Measurements from ENCODE around the gene SH2D3C. TPM values are rescaled to one million over a fixed set of nuclear protein-coding genes. Genes with fewer than 3 reads are reported as not detected.

The SH2D3C gene
- total RNA-seq, 1 donor: 0.18 TPM

- TF ChIP-seq, protein P1, sequence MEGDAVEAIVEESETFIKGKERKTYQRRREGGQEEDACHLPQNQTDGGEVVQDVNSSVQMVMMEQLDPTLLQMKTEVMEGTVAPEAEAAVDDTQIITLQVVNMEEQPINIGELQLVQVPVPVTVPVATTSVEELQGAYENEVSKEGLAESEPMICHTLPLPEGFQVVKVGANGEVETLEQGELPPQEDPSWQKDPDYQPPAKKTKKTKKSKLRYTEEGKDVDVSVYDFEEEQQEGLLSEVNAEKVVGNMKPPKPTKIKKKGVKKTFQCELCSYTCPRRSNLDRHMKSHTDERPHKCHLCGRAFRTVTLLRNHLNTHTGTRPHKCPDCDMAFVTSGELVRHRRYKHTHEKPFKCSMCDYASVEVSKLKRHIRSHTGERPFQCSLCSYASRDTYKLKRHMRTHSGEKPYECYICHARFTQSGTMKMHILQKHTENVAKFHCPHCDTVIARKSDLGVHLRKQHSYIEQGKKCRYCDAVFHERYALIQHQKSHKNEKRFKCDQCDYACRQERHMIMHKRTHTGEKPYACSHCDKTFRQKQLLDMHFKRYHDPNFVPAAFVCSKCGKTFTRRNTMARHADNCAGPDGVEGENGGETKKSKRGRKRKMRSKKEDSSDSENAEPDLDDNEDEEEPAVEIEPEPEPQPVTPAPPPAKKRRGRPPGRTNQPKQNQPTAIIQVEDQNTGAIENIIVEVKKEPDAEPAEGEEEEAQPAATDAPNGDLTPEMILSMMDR (IDR thresholded peaks at IDR 0.05; ENCODE audit: insufficient read depth, low read length): no peak
- H3K4me3 ChIP-seq (ENCODE audit: low read depth, low read length): no peak overlapping the region
- DNase-seq (ENCODE audit: low read depth): no peak
These were observed 58.2 kb downstream of the SH2D3C start for GRCh38 chr9:127720031-127720864.

- H3K4me3 ChIP-seq (ENCODE audit: low read depth, low read length): no peak overlapping the region
- TF ChIP-seq, protein P1 (IDR thresholded peaks at IDR 0.05; ENCODE audit: insufficient read depth, low read length): no peak
- DNase-seq (ENCODE audit: low read depth): no peak
These were observed 60.7 kb downstream of the SH2D3C start for GRCh38 chr9:127717766-127718165.

DNA sequence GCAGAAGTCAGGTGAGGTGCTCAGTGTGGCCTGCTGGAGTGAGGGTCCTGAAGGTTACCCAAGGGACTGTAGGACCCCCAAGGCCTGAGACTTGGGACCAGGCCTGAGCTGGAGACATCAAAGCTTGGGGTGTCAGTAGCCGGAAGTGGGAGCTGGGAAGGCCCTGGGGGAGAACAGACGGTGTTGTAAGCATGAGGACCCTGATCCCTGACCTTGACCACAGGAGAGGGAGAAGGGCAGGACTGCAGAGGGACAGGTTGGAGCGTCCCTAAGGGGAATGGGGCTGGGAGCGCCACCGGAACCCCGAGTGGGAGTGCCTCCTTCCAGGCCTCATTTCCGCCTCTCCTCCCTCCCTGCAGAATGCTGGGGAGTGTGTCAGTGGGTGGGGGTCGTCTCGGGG is 62.1 kb downstream of the SH2D3C start:
- H3K4me3 ChIP-seq (ENCODE audit: low read depth, low read length): peak overlapping the region; percentile 88
- TF ChIP-seq, protein P1 (IDR thresholded peaks at IDR 0.05; ENCODE audit: insufficient read depth, low read length): no peak
- DNase-seq (ENCODE audit: low read depth): no peak

GRCh38 chr9:127715470-127716337 is 62.8 kb downstream of the SH2D3C start, which contains the start of the genes PTRH1 and TTC16:
PTRH1 (minus strand) TSS chr9:127715663; CDS start chr9:127715639, 24 bp downstream.
TTC16 (plus strand) TSS chr9:127716079; CDS start chr9:127716146, 67 bp downstream.
- H3K4me3 ChIP-seq (ENCODE audit: low read depth, low read length): peak within 1 kb of the TSS; percentile 88
- peak; percentile 94 for DNase-seq (ENCODE audit: low read depth)
- TF ChIP-seq, protein P1 (IDR thresholded peaks at IDR 0.05; ENCODE audit: insufficient read depth, low read length): no peak

DNA sequence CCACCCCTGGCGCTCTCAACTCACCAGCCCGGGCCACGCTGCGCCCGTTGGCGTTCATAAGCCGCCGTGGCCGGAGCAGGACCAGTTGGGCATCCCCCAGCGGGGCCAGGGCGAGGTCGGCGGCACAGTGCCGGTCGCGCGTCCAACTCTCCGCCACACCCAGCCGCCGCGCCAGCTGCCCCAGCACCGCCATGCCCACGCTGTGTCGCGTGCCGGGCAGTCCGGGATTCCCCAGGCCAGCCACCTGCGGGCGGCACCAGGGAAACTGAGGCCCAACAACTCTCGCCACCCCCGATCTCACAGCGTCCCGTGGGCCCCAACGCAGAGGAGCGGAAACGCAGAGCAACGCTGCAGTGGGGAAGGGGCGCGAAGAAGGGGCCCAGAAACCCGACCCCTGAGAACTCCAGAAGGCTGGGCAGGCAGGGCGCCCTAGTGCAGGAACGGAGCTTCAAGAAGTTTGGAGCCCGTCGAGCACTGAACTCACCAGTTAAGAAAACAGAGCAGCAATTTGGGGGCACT is 63.5 kb downstream of the SH2D3C start:
- DNase-seq (ENCODE audit: low read depth): no peak
- H3K4me3 ChIP-seq (ENCODE audit: low read depth, low read length): peak overlapping the region; percentile 88
- TF ChIP-seq, protein P1 (IDR thresholded peaks at IDR 0.05; ENCODE audit: insufficient read depth, low read length): no peak

- H3K4me3 ChIP-seq (ENCODE audit: low read depth, low read length): peak overlapping the region; percentile 88
- TF ChIP-seq, protein P1 (IDR thresholded peaks at IDR 0.05; ENCODE audit: insufficient read depth, low read length): no peak
- no peak for DNase-seq (ENCODE audit: low read depth)
These were observed 64.3 kb downstream of the SH2D3C start for GRCh38 chr9:127714020-127714750.
